Measurements from ENCODE around the gene HBB.

Gene HBB

DNA sequence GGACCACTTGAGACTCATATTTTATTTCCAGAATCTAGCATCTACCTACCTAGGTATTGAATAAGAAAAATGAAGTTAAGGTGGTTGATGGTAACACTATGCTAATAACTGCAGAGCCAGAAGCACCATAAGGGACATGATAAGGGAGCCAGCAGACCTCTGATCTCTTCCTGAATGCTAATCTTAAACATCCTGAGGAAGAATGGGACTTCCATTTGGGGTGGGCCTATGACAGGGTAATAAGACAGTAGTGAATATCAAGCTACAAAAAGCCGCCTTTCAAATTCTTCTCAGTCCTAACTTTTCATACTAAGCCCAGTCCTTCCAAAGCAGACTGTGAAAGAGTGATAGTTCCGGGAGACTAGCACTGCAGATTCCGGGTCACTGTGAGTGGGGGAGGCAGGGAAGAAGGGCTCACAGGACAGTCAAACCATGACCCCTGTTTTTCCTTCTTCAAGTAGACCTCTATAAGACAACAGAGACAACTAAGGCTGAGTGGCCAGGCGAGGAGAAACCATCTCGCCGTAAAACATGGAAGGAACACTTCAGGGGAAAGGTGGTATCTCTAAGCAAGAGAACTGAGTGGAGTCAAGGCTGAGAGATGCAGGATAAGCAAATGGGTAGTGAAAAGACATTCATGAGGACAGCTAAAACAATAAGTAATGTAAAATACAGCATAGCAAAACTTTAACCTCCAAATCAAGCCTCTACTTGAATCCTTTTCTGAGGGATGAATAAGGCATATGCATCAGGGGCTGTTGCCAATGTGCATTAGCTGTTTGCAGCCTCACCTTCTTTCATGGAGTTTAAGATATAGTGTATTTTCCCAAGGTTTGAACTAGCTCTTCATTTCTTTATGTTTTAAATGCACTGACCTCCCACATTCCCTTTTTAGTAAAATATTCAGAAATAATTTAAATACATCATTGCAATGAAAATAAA lies 2.1 kb downstream of the HBB start:
- no peak for DNase-seq

DNA sequence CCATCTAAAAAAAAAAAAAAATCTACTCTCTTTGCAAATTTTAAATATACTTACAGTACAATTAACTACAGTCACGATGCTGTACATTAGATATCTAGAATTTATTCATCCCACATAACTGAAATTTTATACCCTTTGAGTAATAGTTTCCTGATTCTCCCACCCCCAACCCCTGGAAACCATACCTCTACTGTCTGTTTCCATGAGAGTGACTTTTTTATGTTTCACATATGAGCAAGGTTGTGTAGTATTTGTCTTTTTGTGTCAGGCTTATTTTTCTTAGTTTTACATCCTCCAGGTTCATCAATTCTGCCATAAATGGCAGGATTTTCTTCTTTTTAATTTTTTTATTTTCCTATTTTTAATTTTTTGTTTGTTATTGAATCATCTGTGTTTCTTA lies 3.2 kb downstream of the HBB start:
- no peak for DNase-seq

DNA sequence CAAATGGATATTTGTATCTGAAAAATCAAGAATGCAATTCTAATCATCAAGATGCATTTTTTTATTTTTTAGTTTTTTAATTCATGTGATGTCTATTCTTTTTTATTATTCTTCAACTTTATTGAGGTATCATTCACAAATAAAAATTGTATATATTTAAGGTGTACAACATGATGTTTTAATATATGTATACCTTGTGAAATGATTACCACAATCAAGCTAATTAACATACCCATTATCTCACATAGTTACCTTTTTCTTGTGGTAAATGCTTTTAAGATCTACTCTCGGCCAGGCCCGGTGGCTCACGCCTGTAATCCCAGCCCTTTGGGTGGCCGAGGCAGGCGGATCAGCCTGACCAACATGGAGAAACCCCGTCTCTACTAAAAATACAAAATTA lies 3.7 kb downstream of the HBB start:
- DNase-seq, result no peak

DNA sequence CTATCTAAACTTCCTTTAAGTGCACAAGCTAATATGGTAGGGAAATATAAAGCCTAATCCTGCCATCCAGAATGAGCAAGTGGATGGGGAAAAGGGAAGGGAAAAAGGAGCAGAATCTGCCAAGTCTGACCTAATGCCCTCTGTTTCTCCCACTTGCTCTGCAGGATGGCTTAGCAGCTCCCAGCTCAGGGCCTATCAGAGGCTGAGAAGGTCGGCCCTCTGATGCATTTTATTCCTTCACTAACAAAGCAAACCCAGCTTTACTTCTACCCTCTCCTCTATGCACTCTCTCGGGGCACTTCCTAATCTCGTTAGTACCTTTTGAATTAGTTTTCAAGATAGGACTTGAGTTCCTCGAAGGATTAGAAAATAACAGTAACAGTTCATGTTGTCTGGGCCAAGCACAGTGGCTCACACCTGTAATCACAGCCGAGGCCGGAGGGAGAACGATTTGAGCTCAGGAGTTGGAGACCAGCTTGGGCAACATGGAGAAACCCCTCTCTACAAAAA lies 16.4 kb downstream of the HBB start:
- DNase-seq, result no peak

DNA sequence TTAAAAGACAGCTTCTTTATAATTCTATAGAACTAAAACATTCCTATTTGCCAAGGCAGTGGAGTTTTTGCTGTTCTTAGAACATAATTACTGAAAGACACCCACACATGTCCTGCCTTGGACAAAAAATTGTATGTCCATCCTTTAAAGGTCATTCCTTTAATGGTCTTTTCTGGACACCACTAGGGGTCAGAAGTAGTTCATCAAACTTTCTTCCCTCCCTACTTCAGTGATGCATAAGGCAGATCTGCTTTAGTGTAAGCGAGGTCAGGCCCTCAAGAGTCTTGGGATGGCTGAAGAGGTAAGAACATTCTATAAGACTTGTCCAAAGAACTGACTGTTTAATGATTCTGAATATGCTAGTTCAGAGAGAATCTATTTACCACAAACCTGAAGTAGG lies 22.1 kb downstream of the HBB start:
- no peak for DNase-seq

DNA sequence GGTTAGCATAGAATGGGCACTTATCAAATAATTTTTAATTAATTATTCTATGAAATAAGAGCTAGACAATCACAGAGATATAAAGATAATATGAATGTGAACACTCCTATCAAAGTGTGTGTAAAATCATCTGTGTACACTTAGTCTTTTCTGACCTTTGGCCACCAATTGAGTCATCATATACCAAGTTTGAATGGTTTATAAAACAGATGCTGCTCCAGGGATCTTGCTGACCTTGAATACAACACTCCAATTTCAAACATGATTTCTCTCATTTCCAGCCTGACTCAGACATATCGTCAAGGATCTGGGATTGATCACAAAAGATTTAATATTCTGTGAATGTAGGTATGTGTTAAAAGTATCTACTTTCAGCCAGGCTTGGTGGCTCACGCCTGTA lies 23.5 kb downstream of the HBB start:
- DNase-seq, result no peak

DNA sequence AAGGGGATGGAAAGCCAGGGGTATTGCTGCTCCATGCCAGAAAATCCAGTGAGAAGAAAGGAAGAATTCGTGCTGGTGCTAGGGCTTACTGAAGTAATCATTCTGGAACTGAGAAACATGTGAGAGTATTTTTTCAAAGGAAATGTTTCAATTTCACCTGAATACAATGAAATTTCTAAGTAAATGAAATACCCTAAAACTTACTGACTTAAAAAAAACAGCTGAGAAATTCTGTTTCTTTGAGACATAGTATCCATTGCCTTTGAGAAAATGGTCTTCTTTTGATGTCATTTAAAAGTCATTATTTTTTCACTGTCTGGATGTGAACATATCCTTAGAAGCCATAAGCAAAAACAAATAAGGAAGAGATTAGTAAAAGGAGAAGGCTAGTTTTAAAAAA lies 26.3 kb downstream of the HBB start, which contains the start of gene OR51V1:
Gene OR51V1, minus strand, starts transcription at position 101 of the 400 bp plus-strand sequence. Its CDS starts 0 bp downstream, at position 101.
- no peak for DNase-seq

DNA sequence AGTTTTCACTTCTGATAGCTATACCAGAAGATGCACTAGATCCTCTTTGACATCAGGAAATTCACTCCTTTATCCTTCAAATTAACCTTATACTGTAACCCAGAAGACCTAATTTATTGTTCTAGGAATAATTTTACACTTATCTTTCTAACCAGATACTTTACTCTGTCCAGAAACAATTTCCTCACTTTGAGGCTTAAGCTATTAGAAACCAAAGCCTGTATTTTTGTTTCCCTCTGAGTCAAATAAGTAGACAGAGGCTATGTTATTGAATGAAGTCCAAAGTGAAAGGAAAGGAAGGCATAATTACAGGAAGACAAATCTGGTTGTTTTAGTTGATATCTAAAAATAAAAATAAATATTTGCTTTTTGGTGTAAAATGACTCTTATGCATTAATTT lies 28.6 kb downstream of the HBB start:
- DNase-seq, result no peak

DNA sequence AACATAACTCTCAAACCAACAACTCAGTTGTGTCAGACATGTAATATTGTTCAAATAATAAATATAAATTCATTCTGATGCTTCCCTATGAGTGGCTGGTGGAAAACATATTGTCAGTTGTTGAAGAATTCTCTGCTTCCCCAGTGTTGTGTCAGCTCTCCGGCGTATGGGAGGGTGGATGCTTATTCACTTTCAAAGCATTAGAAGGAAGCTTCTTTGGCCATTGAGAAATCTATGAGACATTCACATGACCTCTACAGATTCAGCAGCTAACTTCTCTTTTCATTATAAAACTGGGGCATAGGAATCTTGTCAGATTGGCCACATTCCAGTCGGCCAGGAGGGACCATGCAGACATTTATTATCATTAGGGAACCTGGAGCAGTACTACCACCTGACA lies 29.3 kb downstream of the HBB start:
- no peak for DNase-seq

DNA sequence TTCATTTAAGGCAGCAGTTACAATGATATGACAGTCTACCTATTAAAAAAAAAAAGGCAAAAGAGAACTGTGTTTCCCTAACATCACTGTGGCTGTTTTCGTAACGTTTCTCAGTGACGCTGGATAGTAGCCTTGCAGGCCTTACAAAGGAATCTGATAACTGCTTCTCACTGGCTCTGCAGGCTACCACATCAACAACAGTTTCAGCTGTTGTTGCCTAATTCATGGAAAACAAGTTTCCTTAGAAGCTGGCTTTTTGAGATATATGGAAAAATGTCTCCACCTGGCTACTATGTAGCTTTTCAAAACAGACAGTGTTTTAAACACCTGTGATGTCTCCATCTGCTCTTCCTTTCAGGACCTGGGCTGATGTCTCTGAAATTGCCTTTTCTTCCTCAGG lies 30.1 kb downstream of the HBB start:
- DNase-seq, result no peak

DNA sequence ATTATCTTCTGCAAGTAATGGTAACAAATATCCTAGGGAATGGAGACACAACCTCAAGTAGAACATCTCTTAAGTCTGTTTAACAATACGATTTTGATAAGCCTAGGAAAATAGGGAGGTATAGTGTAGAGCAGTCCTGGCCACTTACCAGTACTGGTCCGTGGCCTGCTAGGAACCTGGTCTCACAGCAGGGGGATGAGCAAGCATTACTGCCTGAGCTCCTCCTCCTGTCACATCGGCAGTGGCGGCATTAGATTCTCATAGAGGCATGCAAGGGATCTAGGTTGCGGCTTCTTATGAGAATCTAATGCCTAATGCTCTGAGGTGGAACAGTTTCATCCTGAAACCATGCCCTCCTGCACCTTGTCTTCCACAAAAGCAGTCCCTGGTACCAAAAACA lies 30.8 kb downstream of the HBB start:
- DNase-seq, result no peak

DNA sequence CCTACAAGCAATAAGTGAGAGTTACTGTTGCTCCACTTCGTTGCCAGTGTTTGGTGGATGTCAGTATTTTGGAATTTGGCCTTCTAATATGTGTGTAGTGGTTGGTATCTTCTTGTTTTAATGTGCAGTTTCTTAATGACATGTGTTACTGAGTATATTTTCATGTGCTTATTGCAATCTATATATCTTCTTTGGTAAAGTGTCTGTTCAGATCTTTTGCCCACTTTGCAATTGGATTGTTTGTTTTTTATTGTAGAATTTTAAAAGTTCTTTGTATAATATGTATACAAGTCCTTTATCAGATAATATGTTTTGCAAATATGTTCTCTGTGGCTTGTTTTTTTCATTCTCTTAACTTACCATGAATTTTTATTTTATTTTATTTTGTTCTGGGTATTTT lies 34.1 kb downstream of the HBB start:
- no peak for DNase-seq

DNA sequence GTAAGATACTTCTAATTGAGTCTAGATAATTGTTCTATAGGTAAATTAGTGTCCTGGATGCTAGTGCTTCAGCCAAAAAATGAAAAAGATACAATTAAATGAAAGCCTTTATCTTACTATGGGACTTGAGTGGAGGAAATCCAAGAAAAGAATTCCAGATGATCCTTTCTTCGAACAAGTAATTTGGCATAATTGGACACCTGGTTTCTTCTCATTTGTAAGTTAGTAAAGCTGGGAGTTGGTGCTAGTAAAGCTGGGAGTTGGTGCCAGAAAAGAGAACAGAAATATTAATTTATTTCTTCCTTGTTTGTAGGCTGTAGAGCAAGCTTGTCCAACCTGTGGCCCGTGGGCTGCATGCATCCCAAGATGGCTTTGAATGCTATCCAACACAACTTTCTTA lies 38.7 kb downstream of the HBB start:
- DNase-seq, result no peak

DNA sequence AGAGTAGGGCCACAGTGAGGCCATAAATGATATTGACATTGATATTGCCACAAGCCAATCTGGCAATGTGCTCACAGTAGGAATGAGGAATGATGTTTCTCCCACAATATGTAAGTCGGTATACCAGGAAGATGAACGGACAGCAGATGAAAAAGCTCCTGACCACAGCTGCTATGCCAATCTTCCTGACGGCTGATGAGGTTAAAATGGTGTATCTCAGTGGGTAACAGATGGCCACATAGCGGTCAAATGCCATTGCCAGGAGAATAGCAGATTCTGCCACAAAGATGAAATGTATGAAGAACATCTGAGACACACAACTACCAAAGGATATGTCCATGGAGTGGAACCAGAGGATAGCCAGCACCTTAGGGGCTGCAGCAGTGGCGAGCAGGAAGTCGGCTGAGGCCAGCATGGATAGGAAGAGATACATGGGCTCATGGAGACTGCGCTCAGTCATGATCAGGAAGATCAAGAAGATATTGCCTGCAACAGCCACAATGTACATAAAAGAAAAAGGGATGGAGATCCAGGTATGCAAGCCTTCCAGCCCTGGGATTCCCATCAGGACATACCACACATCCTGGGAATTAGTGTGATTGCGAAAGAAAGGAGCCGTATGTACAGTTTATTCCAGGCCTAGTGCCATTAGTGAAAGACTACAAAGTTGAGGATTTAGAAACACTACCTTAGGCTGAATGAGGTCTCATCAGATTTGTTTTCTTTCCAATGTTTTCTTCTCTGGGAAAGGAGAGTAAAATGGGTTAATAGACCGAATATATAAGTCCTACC lies 48.6 kb downstream of the HBB start:
- DNase-seq, result no peak

Data from stimulated activated CD4-positive, alpha-beta T cell treated with anti-CD3 and anti-CD28 coated beads, Interleukin-15, amount 100 ng/mL, for 24 hours (primary cell).